Mesothelial cell of epicardium (in vitro differentiated cells): ENCODE results near the gene NF1. TPM values are rescaled to one million over a fixed set of nuclear protein-coding genes. Genes with fewer than 3 reads are reported as not detected.
"Not testable (repeated sequence)": the region's sequence is repeated elsewhere in the genome, so short reads cannot be mapped to it uniquely, and the experiment has no call there.

Experiments used
- DNase-seq, 2 experiments: peaks; one replicate each; pipeline ENCODE4 v3.0.0; 2021; ENCODE audit warnings: low spot score in 2 of 2; ENCODE audit not compliant: unreplicated experiment in 2 of 2
- H3K27ac Mint-ChIP-seq: 2 replicates; pipeline ENCODE4 v1.8.0; 2021; ENCODE audit warnings: mixed read lengths
- H3K27me3 Mint-ChIP-seq: 2 replicates; pipeline ENCODE4 v1.8.0; 2021; ENCODE audit warnings: low read depth, mixed read lengths
- H3K36me3 Mint-ChIP-seq: 2 replicates; pipeline ENCODE4 v1.8.0; 2021; ENCODE audit warnings: mixed read lengths
- H3K4me1 Mint-ChIP-seq: 2 replicates; pipeline ENCODE4 v1.8.0; 2021; ENCODE audit warnings: mixed read lengths
- H3K4me3 Mint-ChIP-seq: 2 replicates; pipeline ENCODE4 v1.8.0; 2021; ENCODE audit warnings: mild to moderate bottlenecking, moderate library complexity, mixed read lengths
- H3K9me3 Mint-ChIP-seq: 2 replicates; pipeline ENCODE4 v1.8.0; 2021; ENCODE audit warnings: mixed read lengths
- total RNA-seq: library from RNA; stranded (reverse); gene quantifications from 3 replicates; pipeline ENCODE4 v1.2.1, GENCODE V29; 2021
- TF ChIP-seq, protein P1 (sequence below): fragments of 200-600 bp; sonication (generic); IDR thresholded peaks from one replicate; pipeline ENCODE4 v1.5.0; 2021; ENCODE audit warnings: antibody characterized with exemption; ENCODE audit not compliant: unreplicated experiment

NF1 gene
- total RNA-seq, 1 donor from 2014 or later: 104 TPM

DNA sequence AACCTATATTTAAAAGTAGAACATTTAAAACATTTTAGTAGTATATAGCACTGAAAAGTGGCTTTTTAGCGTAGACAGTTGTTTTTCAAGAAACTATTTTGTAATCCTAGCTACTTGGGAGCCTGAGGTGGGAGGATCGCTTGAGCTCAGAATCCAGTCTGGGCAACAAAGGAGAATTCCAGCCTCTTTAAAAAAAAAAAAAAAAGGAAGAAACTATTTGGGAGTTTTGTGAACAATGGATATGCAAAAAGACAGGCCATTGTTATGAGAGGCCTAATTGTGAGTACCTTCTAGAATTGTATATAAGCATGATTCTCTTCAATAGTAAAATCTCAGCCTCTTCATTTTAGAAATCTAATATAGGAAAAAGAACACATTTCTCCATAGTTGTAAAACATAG lies 184.6 kb downstream of the NF1 start:
- Mint-ChIP-seq H3K36me3 (peaks cover 47% of the 10 kb centered on the region), H3K9me3 (peaks cover 6% of the 10 kb centered on the region), H3K4me1 (peaks cover 2% of the 10 kb centered on the region), H3K27ac (no peak overlapping the region), H3K4me3 (no peak overlapping the region), H3K27me3 (no peaks in the 10 kb centered on the region)
- DNase-seq: no peak
- TF ChIP-seq, protein P1, sequence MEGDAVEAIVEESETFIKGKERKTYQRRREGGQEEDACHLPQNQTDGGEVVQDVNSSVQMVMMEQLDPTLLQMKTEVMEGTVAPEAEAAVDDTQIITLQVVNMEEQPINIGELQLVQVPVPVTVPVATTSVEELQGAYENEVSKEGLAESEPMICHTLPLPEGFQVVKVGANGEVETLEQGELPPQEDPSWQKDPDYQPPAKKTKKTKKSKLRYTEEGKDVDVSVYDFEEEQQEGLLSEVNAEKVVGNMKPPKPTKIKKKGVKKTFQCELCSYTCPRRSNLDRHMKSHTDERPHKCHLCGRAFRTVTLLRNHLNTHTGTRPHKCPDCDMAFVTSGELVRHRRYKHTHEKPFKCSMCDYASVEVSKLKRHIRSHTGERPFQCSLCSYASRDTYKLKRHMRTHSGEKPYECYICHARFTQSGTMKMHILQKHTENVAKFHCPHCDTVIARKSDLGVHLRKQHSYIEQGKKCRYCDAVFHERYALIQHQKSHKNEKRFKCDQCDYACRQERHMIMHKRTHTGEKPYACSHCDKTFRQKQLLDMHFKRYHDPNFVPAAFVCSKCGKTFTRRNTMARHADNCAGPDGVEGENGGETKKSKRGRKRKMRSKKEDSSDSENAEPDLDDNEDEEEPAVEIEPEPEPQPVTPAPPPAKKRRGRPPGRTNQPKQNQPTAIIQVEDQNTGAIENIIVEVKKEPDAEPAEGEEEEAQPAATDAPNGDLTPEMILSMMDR: no peak

DNA sequence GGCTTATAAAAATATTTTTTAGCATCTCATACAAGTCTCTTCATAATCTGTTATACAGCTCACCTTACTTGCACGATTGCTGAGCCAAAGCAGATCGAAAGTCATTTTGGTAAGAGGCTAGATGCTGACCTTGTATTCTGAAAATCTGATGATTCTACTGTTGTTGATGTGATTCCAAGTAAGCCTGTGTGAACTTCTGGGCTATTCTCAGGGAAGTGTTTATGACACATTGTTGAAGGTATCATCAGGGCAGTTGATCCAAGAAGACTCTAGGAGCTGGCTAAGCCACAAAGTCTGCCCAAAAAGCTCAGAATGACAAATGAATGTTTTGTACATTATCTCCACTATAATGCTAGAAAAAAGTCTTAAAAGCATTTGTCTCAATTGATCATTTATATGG lies 186.3 kb downstream of the NF1 start:
- TF ChIP-seq, protein P1: no peak
- Mint-ChIP-seq H3K9me3 (peaks cover 6% of the 10 kb centered on the region), H3K4me1 (no peaks in the 10 kb centered on the region), H3K4me3 (no peak overlapping the region), H3K27me3 (no peaks in the 10 kb centered on the region), H3K27ac (no peak overlapping the region), H3K36me3 (peaks cover 36% of the 10 kb centered on the region)
- no peak for DNase-seq

DNA sequence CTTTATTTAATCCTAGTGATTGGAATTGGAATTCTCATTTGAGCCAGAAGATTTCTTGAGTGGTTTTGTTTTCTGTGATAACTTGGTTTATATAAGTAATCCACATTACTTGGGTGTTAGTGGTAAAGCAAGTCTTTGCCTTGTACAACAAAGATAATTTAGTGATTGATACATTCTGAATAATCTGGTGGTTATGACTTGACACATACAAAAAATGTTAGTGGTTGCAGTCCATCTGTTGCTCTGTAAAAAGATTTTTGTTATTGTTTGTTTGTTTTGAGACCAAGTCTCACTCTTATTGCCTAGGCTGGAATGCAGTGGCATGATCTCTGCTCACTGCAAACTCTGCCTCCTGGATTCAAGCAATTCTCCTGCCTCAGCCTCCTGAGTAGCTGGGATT lies 189.1 kb downstream of the NF1 start:
- Mint-ChIP-seq H3K36me3 (peaks cover 38% of the 10 kb centered on the region), H3K27ac (no peak overlapping the region), H3K4me3 (no peak overlapping the region), H3K9me3 (peaks cover 6% of the 10 kb centered on the region), H3K4me1 (no peaks in the 10 kb centered on the region), H3K27me3 (no peaks in the 10 kb centered on the region)
- TF ChIP-seq, protein P1: no peak
- no peak for DNase-seq

DNA sequence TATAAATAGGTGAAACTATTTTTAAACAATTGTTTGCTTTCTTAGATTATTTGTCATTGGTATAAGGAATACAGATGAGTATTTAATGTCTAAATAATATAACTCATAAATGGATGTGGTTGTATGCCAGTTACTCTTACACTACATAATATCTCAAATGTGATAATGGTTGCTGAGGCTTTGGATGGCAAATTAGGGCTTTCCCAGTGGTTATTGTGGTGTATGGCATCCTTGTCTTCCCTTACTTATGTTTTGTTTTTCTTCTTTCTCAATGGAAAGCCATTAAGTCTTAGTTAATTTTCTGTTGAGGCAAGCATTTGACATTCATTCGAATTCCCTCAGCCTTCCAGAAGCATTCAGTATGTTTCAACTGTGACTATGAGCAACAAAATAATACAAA lies 191.8 kb downstream of the NF1 start:
- no peak overlapping the region for H3K27ac Mint-ChIP-seq
- H3K36me3 Mint-ChIP-seq: peaks cover 28% of the 10 kb centered on the region

DNA sequence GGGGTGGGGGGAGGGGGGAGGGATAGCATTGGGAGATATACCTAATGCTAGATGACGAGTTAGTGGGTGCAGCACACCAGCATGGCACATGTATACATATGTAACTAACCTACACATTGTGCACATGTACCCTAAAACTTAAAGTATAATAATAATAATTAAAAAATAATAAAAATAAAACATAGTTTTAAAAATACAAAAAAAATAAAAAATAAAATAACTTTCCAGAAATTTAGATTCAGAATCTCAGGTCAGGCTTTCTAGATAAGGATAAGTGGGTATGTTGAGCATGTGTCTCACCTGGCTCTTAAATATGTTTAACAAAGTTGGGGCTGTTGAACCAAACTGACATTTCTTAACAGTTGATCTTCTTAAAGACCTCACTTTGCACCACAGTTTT lies 193.2 kb downstream of the NF1 start:
- not testable (repeated sequence) for H3K4me1 Mint-ChIP-seq, H3K27me3 Mint-ChIP-seq, H3K4me3 Mint-ChIP-seq, H3K27ac Mint-ChIP-seq, H3K9me3 Mint-ChIP-seq, DNase-seq
- peaks cover 25% of the 10 kb centered on the region for H3K36me3 Mint-ChIP-seq

More for the DNA sequence above, 191.8 kb downstream of the NF1 start:
- TF ChIP-seq, protein P1: no peak
- Mint-ChIP-seq H3K4me1 (peaks cover 3% of the 10 kb centered on the region), H3K9me3 (peaks cover 6% of the 10 kb centered on the region), H3K4me3 (no peak overlapping the region), H3K27me3 (no peaks in the 10 kb centered on the region)
- no peak for DNase-seq

DNA sequence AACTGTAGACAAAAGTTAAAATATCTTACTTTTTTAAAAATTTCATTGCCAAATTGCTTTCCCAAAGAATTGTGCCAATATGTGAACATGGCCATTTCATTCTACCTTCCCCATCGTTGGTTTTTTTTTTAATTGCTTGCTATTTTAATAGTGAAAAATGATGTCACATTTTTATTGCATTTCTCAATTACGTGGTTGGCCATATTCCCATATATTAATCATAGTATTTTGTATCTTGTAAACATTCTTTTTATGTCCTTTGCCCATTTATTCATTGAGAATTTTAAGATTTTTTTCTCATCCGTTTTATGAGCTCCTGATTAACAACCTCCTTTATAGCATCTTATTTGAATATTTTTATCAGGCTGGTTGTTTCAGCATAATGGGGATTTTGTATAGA lies 195.0 kb downstream of the NF1 start:
- no peak for DNase-seq
- Mint-ChIP-seq H3K4me3 (no peak overlapping the region), H3K4me1 (peaks cover 3% of the 10 kb centered on the region), H3K27me3 (no peaks in the 10 kb centered on the region), H3K36me3 (peaks cover 19% of the 10 kb centered on the region), H3K9me3 (no peaks in the 10 kb centered on the region), H3K27ac (no peak overlapping the region)
- TF ChIP-seq, protein P1: no peak
